Astrocyte (in vitro differentiated cells and primary cell): ENCODE data around the gene STT3B.

Source experiments
- CTCF ChIP-seq: IDR thresholded peaks from 2 replicates; pipeline ENCODE4 v1.5.1; 2011; ENCODE audit warnings: low read depth, mild to moderate bottlenecking, inconsistent platforms, low read length, moderate library complexity; ENCODE audit not compliant: insufficient read depth
- EZH2 ChIP-seq: IDR thresholded peaks from 2 replicates; pipeline ENCODE4 v1.6.1; 2012; ENCODE audit warnings: mild to moderate bottlenecking, low read length, inconsistent platforms; ENCODE audit not compliant: insufficient read depth

GRCh38 chr3:31592764-31593163, 60.0 kb downstream of the STT3B start:
- TF ChIP-seq CTCF = no peak
- TF ChIP-seq EZH2 = no peak
